ENCODE results near the gene EFTUD2.
"Not testable (repeated sequence)": the region's sequence is repeated elsewhere in the genome, so short reads cannot be mapped to it uniquely, and the experiment has no call there.

EFTUD2 gene

GRCh38 chr17:44899074-44899782 lies at the start of gene EFTUD2:
Gene EFTUD2, minus strand, starts transcription at chr17:44899445. Its CDS starts 4,924 bp downstream, at chr17:44894521.
- DNase-seq, result peak; percentile 89

GRCh38 chr17:44948315-44948795 lies 49.1 kb upstream of the EFTUD2 start:
- DNase-seq, result no peak

DNA sequence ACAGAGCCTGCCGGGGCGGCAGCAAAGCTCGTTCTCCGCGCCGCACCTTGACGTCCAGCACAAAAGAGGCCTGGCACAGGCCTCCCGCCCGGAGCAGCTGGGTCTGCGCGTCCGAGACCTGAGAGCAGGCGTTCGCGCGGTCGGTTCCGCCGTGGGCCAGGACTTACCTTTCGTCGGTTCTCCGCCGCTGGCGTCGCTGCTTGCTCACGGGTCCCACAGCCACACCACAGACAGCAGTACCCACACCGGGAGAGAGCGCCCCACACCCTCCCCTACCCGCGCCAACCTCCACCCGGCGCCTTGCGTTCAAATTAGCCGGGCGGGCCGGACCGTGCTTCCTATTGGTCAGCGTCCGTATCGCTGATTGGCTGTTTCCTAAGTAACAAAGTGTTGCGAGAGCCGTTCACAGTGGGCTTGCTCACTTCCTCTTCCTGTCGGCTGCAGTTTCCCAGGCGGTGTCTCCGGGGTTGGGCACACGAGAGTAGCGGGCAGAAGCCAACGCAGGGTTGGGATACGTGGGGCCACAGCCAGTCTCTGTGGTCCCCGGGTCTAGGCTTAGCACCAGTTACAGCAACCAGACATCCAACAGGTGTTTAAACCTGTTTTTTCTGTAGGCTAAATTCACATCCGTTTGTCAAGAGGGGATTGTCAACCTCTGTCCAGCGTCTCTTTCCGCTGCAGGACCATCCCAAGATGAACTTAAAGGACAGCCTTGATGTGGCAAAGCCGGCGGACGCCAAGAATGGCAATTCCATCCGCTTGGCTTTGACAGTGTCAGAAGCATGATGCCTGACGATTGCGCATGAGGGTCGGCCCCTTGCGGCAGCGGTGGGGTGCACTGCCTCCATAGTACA lies 48.4 kb upstream of the EFTUD2 start, which contains the start of gene KIF18B:
TSS of gene KIF18B (minus strand) at position 313 of the 854 bp plus-strand sequence. CDS start 11,429 bp downstream, outside the sequence.
- peak; percentile 94 for DNase-seq

GRCh38 chr17:44945652-44946051 lies 46.4 kb upstream of the EFTUD2 start:
- DNase-seq, result not testable (repeated sequence)

GRCh38 chr17:44942456-44942855 lies 43.2 kb upstream of the EFTUD2 start:
- DNase-seq, result no peak

- DNase-seq, result no peak
Measured at GRCh38 chr17:44941712-44942331, 42.6 kb upstream of the EFTUD2 start.

DNA sequence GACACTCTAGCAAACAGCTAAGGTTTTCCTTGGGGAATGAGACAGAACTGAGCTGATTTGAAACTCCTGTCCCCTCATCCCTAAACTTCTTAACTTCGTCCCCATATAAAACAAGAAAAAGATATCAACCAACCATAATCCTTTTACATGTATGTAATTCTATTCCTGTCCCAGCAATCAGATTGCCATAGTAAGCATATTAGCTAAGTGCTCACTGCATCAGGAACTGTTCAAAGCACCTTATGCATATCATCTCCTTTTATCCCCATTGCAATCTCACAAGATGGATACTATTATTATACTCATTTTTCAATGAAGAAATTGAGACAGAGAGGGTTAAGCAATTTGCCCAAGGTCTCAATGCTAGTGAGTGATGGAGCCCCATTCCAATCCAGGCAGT lies 41.5 kb upstream of the EFTUD2 start:
- no peak for DNase-seq

- no peak for DNase-seq
Measured at GRCh38 chr17:44940317-44940716, 41.1 kb upstream of the EFTUD2 start.

- DNase-seq, result no peak
Measured at GRCh38 chr17:44935116-44935515, 35.9 kb upstream of the EFTUD2 start.

- DNase-seq, result no peak
Measured at GRCh38 chr17:44934745-44935105, 35.5 kb upstream of the EFTUD2 start.

DNA sequence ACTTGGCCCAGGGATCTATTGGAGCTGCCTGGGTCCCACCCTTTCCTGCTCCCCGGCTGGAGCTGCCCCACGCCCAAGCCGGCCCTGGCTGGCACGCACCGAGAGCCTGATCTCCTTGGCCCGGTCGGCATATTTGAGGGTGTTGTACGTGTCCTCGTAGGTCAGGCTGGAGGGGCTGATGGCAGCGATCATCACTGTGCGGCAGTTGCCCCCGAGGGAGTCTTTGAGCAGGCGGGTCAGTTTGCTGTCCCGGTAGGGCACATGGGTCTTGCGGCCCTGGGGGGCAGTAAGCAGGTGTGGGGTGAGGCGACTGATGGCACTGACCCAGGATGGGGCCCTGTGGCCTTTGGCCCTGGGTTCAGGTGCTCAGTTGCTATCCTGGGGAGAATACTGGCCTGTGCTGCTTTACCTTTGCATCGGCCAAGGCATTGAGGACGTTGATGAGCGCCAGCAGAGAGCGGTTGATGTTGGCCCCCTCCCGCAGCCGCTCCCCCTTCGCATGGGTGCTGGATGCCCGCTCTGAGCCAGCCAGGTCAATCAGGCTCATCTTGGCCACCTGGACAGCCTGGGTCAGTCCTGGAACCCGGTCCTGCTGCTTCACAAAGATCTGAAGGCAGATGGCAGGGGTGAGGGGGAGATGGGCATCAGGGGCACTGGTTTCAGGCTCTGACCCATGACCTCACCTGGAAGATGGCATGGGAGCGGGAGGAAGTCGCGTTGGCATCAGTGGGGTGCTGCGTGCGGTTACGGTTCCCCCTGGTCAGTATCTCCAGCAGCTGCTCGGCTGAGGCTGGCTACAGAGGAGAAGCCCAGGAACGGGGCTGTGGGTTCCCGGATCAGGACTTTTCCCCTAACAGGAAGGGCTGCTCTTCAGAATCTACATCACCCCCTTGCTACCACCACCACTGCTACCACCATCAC lies 34.8 kb upstream of the EFTUD2 start:
- DNase-seq, result no peak

DNA sequence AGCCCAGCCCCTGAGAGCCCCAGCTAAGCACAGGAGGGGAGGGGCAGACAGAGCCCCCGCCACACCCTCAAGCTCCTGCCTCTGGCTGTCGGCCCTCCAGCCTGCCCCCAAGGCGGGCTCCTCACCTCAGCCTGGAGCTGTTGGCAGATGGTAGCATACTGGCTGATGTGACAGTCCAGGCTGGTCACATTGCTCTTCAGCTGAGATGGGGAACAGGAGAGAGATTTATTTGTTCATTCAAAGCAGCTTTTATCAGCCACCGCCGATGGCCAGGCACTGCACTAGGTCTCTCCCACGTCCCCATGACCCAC lies 33.5 kb upstream of the EFTUD2 start:
- DNase-seq, result no peak

- no peak for DNase-seq
Measured at GRCh38 chr17:44932096-44932786, 33.0 kb upstream of the EFTUD2 start.

GRCh38 chr17:44931376-44931775 lies 32.1 kb upstream of the EFTUD2 start:
- no peak for DNase-seq

DNA sequence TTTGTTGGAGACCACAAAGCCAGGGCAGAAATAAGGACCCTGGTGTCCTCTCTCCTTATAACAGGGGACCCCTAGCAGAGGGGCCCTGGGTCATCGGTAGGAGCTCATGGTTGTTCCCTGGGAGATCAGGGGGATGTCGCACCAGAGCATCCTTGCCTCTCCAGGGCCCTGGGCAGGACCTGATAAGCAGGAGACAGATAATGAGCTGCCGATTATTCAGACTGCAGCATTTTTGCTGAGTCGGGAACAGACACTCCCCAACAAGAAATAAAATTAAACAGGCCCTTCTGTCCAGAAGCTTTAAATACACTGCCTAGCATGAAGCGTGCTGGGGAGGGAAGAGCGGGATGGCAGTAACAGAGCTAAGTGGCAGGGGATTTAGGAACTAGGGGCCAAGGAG lies 31.4 kb upstream of the EFTUD2 start:
- no peak for DNase-seq

GRCh38 chr17:44928950-44929720 lies 29.9 kb upstream of the EFTUD2 start:
- DNase-seq, result no peak

- no peak for DNase-seq
Measured at GRCh38 chr17:44928136-44928535, 28.9 kb upstream of the EFTUD2 start.

- DNase-seq, result no peak
Measured at GRCh38 chr17:44927696-44928095, 28.5 kb upstream of the EFTUD2 start.

- DNase-seq, result no peak
Measured at GRCh38 chr17:44926821-44927525, 27.7 kb upstream of the EFTUD2 start.

All from NCI-H1105 treated with DMSO at 0.1 percent for 48 hours (cell line).